Chondrocyte (in vitro differentiated cells): ENCODE results near the gene SPATA25. TPM values are rescaled to one million over a fixed set of nuclear protein-coding genes. Genes with fewer than 3 reads are reported as not detected.
A peak's percentile ranks its signal among the peaks of the same experiment; 100 is the strongest.

ENCODE experiments used
- DNase-seq: peaks from one replicate; pipeline ENCODE4 v3.0.0; 2021; ENCODE audit warnings: mixed read lengths, low spot score
- H3K27ac Mint-ChIP-seq: one replicate; pipeline ENCODE4 v1.8.0; 2021; ENCODE audit warnings: mild to moderate bottlenecking, moderate library complexity, mixed read lengths; ENCODE audit not compliant: unreplicated experiment
- H3K27me3 Mint-ChIP-seq: 2 replicates; pipeline ENCODE4 v1.8.0; 2021; ENCODE audit warnings: low read depth, mixed read lengths
- H3K36me3 Mint-ChIP-seq: 2 replicates; pipeline ENCODE4 v1.8.0; 2021; ENCODE audit warnings: low read depth, mixed read lengths
- H3K4me1 Mint-ChIP-seq: 2 replicates; pipeline ENCODE4 v1.8.0; 2021; ENCODE audit warnings: low read depth, mild to moderate bottlenecking, mixed read lengths
- H3K4me3 Mint-ChIP-seq: one replicate; pipeline ENCODE4 v1.8.0; 2021; ENCODE audit warnings: mild to moderate bottlenecking, moderate library complexity, mixed read lengths; ENCODE audit not compliant: unreplicated experiment
- H3K9me3 Mint-ChIP-seq: 2 replicates; pipeline ENCODE4 v1.8.0; 2021; ENCODE audit warnings: low read depth, mixed read lengths
- total RNA-seq: library from RNA; stranded (reverse); gene quantifications from 3 replicates; pipeline ENCODE4 v1.2.1, GENCODE V29; 2021
- TF ChIP-seq, protein P1 (sequence below): fragments of 200-600 bp; sonication (generic); IDR thresholded peaks from 2 replicates; pipeline ENCODE4 v1.5.0; 2021; ENCODE audit warnings: antibody characterized with exemption, mild to moderate bottlenecking, moderate library complexity

Gene SPATA25
- total RNA-seq, 1 donor from 2014 or later: 1.2 TPM

DNA sequence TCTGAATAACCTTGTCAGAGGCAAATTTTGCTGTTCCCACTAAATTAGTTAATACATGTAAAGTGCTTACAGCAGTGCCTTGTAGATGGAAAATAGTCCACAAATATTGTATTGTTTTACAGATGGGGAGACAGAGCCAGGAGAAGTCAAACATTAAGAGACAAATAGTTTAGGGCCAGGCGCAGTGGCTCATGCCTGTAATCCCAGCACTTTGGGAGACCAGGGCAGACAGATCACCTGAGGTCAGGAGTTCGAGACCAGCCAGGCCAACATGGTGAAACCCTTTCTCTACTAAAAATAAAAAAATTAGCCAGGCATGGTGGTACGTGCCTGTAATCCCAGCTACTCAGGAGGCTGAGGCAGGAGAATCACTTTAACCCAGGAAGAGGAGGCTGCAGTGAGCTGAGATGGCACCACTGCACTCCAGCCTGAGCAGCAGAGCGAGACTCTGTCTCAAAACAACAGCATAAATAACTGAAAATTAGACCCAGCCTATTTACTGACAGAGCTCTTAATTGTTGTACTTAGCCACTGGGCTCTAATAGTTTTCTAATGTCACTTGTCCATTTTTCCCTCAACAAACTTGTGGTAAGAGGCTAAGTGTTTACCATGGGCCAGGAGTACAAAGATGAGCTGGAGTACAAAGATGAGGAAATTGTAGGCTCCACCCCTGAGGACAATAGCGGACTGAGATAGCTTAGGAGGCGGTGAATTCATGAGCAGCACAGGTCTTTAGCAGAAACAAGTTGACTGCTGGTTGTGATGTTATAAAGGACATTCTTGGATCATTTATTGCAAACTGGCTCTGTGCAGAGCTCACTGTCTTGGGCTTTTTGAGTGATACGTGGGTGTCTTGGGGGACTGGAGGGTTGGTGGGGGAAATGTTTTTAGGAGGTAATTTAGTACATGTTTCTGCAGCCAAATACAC, 23.6 kb downstream of the SPATA25 start:
- H3K36me3 Mint-ChIP-seq: peaks cover 3% of the 10 kb centered on the region
- H3K27ac Mint-ChIP-seq: no peak overlapping the region
- H3K9me3 Mint-ChIP-seq: no peaks in the 10 kb centered on the region
- H3K27me3 Mint-ChIP-seq: no peaks in the 10 kb centered on the region
- TF ChIP-seq, protein P1, sequence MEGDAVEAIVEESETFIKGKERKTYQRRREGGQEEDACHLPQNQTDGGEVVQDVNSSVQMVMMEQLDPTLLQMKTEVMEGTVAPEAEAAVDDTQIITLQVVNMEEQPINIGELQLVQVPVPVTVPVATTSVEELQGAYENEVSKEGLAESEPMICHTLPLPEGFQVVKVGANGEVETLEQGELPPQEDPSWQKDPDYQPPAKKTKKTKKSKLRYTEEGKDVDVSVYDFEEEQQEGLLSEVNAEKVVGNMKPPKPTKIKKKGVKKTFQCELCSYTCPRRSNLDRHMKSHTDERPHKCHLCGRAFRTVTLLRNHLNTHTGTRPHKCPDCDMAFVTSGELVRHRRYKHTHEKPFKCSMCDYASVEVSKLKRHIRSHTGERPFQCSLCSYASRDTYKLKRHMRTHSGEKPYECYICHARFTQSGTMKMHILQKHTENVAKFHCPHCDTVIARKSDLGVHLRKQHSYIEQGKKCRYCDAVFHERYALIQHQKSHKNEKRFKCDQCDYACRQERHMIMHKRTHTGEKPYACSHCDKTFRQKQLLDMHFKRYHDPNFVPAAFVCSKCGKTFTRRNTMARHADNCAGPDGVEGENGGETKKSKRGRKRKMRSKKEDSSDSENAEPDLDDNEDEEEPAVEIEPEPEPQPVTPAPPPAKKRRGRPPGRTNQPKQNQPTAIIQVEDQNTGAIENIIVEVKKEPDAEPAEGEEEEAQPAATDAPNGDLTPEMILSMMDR: no peak
- H3K4me3 Mint-ChIP-seq: no peak overlapping the region
- peaks cover 26% of the 10 kb centered on the region for H3K4me1 Mint-ChIP-seq
- DNase-seq: no peak

DNA sequence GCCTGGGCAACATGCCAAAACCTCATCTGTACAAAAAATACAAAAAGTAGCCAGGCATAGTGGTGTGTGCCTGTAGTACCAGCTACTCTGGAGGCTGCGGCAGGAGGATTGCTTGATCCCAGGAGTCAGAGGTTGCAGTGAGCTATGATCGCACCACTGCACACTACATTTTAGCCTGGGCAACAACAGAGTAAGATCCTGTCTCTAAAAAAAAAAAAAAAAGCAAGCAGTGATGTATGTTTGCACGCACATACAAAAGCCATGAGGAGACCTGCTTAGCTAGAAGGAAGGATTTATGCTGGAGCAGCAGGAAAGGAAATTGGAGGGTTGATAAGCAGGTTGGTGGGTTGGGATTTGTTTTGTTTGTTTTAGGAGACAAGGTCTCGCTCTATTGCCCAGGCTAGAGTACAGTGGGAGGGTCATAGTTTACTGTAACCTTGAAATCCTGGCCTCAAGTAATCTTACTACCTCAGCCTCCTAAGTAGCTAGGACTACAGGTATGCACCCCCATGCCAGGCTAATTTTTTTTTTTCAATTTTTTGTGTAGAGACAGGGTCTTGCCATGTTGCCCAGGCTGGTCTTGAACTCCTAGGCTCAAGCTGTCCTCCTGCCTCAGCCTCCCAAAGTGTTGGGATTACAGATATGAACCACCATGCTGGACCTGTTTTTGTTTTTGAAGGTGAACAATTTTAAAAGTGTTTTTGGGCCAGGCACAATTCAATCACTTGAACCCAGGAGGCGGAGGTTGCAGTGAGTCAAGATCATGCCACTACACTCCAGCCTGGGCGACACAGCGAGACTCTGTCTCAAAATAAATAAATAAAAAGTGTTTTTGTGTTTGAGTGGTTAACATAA, 26.0 kb downstream of the SPATA25 start:
- H3K4me1 Mint-ChIP-seq: peaks cover 35% of the 10 kb centered on the region
- no peak for DNase-seq
- peaks cover 3% of the 10 kb centered on the region for H3K36me3 Mint-ChIP-seq
- no peak overlapping the region for H3K4me3 Mint-ChIP-seq
- TF ChIP-seq, protein P1: no peak
- H3K9me3 Mint-ChIP-seq: no peaks in the 10 kb centered on the region
- H3K27ac Mint-ChIP-seq: no peak overlapping the region
- no peaks in the 10 kb centered on the region for H3K27me3 Mint-ChIP-seq

DNA sequence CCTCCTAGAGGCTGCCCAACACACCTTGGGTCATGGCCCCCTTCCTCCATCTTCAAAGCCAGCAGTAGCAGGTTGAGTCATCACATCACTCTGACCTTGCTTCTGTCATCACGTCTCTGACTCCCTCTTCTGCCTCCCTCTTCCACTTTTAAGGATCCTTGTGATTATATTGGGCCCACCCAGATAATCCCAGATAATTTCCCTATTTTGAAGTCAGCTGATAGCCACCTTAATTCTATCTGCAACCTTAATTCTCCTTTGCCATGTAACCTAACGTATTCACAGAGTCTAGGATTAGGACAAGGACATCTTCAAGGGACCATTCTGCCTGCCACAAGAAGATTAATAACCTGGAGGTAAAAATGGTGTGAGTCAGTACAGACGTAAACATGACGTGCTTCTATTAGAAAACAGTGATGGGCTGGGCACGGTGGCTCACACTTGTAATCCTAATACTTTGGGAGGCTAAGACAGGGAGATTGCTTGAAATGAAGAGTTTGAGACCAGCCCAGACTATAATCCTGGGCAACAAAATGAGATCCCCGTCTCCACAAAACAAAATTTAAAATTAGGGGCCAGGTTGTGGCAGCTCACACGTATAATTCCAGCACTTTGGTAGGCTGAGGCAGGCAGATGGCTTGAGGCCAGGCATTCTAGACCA, 26.7 kb downstream of the SPATA25 start:
- no peak for DNase-seq
- Mint-ChIP-seq H3K4me1 (peaks cover 43% of the 10 kb centered on the region), H3K27ac (no peak overlapping the region), H3K9me3 (no peaks in the 10 kb centered on the region), H3K4me3 (no peak overlapping the region), H3K27me3 (no peaks in the 10 kb centered on the region), H3K36me3 (peaks cover 3% of the 10 kb centered on the region)
- TF ChIP-seq, protein P1: no peak

DNA sequence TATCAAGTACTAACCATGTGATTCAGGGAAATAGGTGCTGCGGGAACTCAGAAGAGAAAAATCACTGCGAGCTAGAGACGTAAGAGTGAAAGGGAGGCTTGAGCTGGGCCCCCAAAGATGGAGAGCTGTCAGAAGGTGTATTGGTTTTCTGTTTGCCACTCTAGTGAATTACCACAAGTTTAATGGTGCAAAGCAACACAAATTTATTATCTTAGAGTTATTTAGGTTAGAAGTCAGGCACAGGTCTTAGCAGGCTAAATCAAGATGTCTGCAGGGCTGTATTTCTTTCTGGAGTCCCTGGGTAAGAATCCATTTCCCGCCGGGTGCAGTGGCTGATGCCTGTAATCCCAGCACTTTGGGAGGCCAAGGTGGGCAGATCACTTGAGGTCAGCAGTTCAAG, 27.5 kb downstream of the SPATA25 start:
- peaks cover 3% of the 10 kb centered on the region for H3K36me3 Mint-ChIP-seq
- no peak for DNase-seq
- no peaks in the 10 kb centered on the region for H3K9me3 Mint-ChIP-seq
- H3K27ac Mint-ChIP-seq: no peak overlapping the region
- TF ChIP-seq, protein P1: no peak
- peaks cover 43% of the 10 kb centered on the region for H3K4me1 Mint-ChIP-seq
- H3K27me3 Mint-ChIP-seq: no peaks in the 10 kb centered on the region
- H3K4me3 Mint-ChIP-seq: no peak overlapping the region

DNA sequence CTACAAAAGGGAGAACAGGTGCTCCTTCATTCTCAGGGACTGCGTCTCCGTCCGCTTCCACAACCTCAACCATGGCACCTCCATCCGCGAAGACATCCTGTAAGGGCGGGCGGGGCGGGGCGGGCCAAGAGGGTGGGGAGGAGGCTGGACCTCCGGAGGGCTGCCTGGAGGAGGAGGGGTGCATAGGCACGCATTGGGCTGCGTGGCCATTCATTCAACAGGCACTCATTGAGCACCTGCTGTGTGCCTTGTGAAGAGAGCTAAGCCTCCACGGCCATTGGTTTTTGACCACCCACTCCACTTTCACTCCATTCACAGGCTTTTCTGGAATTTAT, 29.6 kb downstream of the SPATA25 start:
- peak overlapping the region; percentile 89 for H3K27ac Mint-ChIP-seq
- no peaks in the 10 kb centered on the region for H3K27me3 Mint-ChIP-seq
- DNase-seq: no peak
- TF ChIP-seq, protein P1: no peak
- peaks cover 3% of the 10 kb centered on the region for H3K36me3 Mint-ChIP-seq
- H3K4me1 Mint-ChIP-seq: peaks cover 45% of the 10 kb centered on the region
- no peaks in the 10 kb centered on the region for H3K9me3 Mint-ChIP-seq
- H3K4me3 Mint-ChIP-seq: peak overlapping the region; percentile 91
